ENCODE results near the gene PHF2. TPM values are rescaled to one million over a fixed set of nuclear protein-coding genes. Genes with fewer than 3 reads are reported as not detected.

PHF2 gene
- total RNA-seq, 1 experiment from 2014 or later: 17.4 TPM

DNA sequence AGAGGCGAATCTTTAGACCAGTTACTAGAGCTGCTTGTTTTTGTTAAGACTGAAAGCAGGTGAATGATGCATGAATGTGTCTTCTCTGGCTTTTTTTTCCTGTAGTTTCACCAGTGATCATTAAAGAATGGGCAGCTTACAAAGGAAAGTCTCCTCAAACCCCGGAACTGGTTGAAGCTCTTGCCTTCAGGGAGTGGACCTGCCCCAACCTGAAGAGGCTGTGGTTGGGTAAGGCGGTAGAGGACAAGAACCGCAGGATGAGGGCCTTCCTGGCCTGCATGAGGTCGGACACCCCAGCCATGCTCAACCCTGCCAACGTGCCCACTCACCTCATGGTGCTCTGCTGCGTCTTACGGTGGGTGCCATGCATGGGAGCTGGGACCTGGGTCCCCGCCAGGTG is 33.3 kb upstream of the PHF2 start:
- Histone ChIP-seq H4K5ac (ENCODE audit: insufficient read length, low read depth, low read length) (no peak overlapping the region), H4K8ac (replicated peaks; ENCODE audit: insufficient read length, low read depth, low read length) (no peak overlapping the region), H3T11ph (ENCODE audit: low read length) (no peak overlapping the region), H4K20me1 (ENCODE audit: control insufficient read depth, insufficient read depth, insufficient read length) (no peaks in the 10 kb centered on the region), H2BK15ac (ENCODE audit: low read depth, low read length) (no peak overlapping the region), H4K91ac (ENCODE audit: insufficient read length, low read depth, low read length) (no peak overlapping the region), H2AK5ac (ENCODE audit: insufficient read length, low read length) (no peak overlapping the region), H3K79me1 (ENCODE audit: insufficient read depth, low read depth, low read length, poor library complexity, severe bottlenecking) (no peaks in the 10 kb centered on the region), H3K79me2 (ENCODE audit: insufficient read depth, low read length) (no peaks in the 10 kb centered on the region), H3K9me3 (ENCODE audit: control insufficient read depth, low read depth, low read length) (no peaks in the 10 kb centered on the region), H3K27me3 (ENCODE audit: insufficient read depth, low read length) (no peaks in the 10 kb centered on the region), H3K4me1 (ENCODE audit: insufficient read depth, low read length) (no peaks in the 10 kb centered on the region; the same call in 1 of the 2 replicates), H2AFZ (ENCODE audit: low read length) (no peak overlapping the region), H3K18ac (ENCODE audit: insufficient read length, low read depth, low read length) (no peak overlapping the region), H3K14ac (ENCODE audit: insufficient read depth, low read length) (no peak overlapping the region), H3K4me2 (ENCODE audit: insufficient read depth, insufficient read length, low read length) (no peak overlapping the region), H2BK5ac (ENCODE audit: insufficient read length, low read length) (no peak overlapping the region), H3K9ac (ENCODE audit: extremely low read depth, insufficient read length, low read length) (no peak overlapping the region), H2BK12ac (ENCODE audit: insufficient read length, low read depth, low read length) (no peak overlapping the region), H3K23me2 (ENCODE audit: insufficient read length, low read depth, low read length, poor library complexity, severe bottlenecking) (no peaks in the 10 kb centered on the region), H2BK20ac (ENCODE audit: low read depth, low read length, poor library complexity, severe bottlenecking) (no peak overlapping the region), H2BK120ac (ENCODE audit: low read depth, low read length, poor library complexity, severe bottlenecking) (no peak overlapping the region), H3K27ac (ENCODE audit: insufficient read length, low read depth, low read length) (no peak overlapping the region), H3K4ac (ENCODE audit: low read depth, low read length) (no peak overlapping the region), H3K56ac (ENCODE audit: insufficient read length, low read depth, low read length) (no peak overlapping the region), H3K23ac (ENCODE audit: insufficient read length, low read depth, low read length) (no peak overlapping the region)
- Mint-ChIP-seq H3K27ac (no peak overlapping the region), H3K36me3 (ENCODE audit: insufficient read depth in 1 of 3, low read depth in 3 of 3) (peaks cover 26 to 57% (median 26%) of the 10 kb centered on the region in 3 experiments; a peak in 6 of 7 replicates), H3K27me3 (ENCODE audit: low read depth) (no peaks in the 10 kb centered on the region), H3K4me3 (no peak overlapping the region), H3K4me1 (peaks cover 9 to 15% of the 10 kb centered on the region in 2 experiments), H3K9me3 (no peaks in the 10 kb centered on the region)
- TF ChIP-seq, protein P1, sequence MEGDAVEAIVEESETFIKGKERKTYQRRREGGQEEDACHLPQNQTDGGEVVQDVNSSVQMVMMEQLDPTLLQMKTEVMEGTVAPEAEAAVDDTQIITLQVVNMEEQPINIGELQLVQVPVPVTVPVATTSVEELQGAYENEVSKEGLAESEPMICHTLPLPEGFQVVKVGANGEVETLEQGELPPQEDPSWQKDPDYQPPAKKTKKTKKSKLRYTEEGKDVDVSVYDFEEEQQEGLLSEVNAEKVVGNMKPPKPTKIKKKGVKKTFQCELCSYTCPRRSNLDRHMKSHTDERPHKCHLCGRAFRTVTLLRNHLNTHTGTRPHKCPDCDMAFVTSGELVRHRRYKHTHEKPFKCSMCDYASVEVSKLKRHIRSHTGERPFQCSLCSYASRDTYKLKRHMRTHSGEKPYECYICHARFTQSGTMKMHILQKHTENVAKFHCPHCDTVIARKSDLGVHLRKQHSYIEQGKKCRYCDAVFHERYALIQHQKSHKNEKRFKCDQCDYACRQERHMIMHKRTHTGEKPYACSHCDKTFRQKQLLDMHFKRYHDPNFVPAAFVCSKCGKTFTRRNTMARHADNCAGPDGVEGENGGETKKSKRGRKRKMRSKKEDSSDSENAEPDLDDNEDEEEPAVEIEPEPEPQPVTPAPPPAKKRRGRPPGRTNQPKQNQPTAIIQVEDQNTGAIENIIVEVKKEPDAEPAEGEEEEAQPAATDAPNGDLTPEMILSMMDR (conservative IDR thresholded peaks at IDR 0.05): no peak
- WGBS (ENCODE audit: extremely low coverage, insufficient read length, low lambda C conversion rate): no CpG with 5 or more reads among the region's 9 CpGs
- no peak for DNase-seq

Data from H9 (cell line).